Measurements from ENCODE around the gene B3GLCT.
"Not testable (repeated sequence)": the region's sequence is repeated elsewhere in the genome, so short reads cannot be mapped to it uniquely, and the experiment has no call there.

- not testable (repeated sequence) for TF ChIP-seq CTCF (IDR thresholded peaks at IDR 0.05; ENCODE audit: extremely low read depth in 1 of 2, insufficient read depth in 1 of 2, low read depth in 1 of 2, low read length in 2 of 2); POLR2AphosphoS5 (IDR thresholded peaks at IDR 0.05; ENCODE audit: insufficient read depth, low read depth, low read length); MYC (IDR thresholded peaks at IDR 0.05; ENCODE audit: low read depth, low read length); EZH2 (IDR thresholded peaks at IDR 0.05; ENCODE audit: borderline replicate concordance, low read depth, low read length, severe bottlenecking); POLR2A (IDR thresholded peaks at IDR 0.05; ENCODE audit: low read depth, low read length); GATA2 (IDR thresholded peaks at IDR 0.05; ENCODE audit: insufficient read depth, insufficient read length, low read depth, low read length); JUN (IDR thresholded peaks at IDR 0.05; ENCODE audit: borderline replicate concordance, insufficient read depth, insufficient read length, low read depth); FOS (IDR thresholded peaks at IDR 0.05; ENCODE audit: borderline replicate concordance, insufficient read depth, low read length)
- TF ChIP-seq, protein P1, sequence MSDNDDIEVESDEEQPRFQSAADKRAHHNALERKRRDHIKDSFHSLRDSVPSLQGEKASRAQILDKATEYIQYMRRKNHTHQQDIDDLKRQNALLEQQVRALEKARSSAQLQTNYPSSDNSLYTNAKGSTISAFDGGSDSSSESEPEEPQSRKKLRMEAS (IDR thresholded peaks at IDR 0.05; ENCODE audit: insufficient read depth, insufficient read length) = not testable (repeated sequence)
Observed at GRCh38 chr13:31340848-31341247, 141.1 kb downstream of the B3GLCT start.

Measured in endothelial cell of umbilical vein (primary cell).